Mesodermal cell (in vitro differentiated cells): ENCODE results near the gene NSD2. TPM values are rescaled to one million over a fixed set of nuclear protein-coding genes. Genes with fewer than 3 reads are reported as not detected.

Experiments used
- H3K27ac ChIP-seq: 2 replicates; pipeline ENCODE4 v1.7.0; 2013; ENCODE audit warnings: mild to moderate bottlenecking, low read depth, low read length, moderate library complexity; ENCODE audit not compliant: severe bottlenecking
- H3K36me3 ChIP-seq: 2 replicates; pipeline ENCODE4 v1.7.1; 2013; ENCODE audit warnings: mild to moderate bottlenecking, low read length, moderate library complexity; ENCODE audit not compliant: control insufficient read depth, insufficient read depth
- H3K4me1 ChIP-seq: one replicate; pipeline ENCODE4 v1.7.1; 2013; ENCODE audit warnings: mild to moderate bottlenecking, low read length; ENCODE audit not compliant: insufficient read depth, control insufficient read depth, poor library complexity, severe bottlenecking
- H3K4me3 ChIP-seq: 2 replicates; pipeline ENCODE4 v1.7.0; 2013; ENCODE audit warnings: low read length, control low read depth, mild to moderate bottlenecking; ENCODE audit not compliant: insufficient read depth, poor library complexity, severe bottlenecking; ENCODE audit errors: extremely low read depth
- H3K9me3 ChIP-seq: 2 replicates; pipeline ENCODE4 v1.7.1; 2013; ENCODE audit warnings: mild to moderate bottlenecking, low read length, moderate library complexity; ENCODE audit not compliant: control insufficient read depth
- WGBS, 2 experiments: methylation state at CpG; one replicate each; pipeline ENCODE4 v1.1.5; 2013; ENCODE audit warnings: missing lambda C conversion rate in 2 of 2; ENCODE audit not compliant: insufficient coverage in 2 of 2; 5-methylcytosine and 5-hydroxymethylcytosine counted together
- polyA plus RNA-seq, 2 experiments: library from polyadenylated mRNA; stranded (reverse); fragments of 50-300 nt; gene quantifications; one replicate each; pipeline ENCODE4 v1.2.3, GENCODE V29; 2013

NSD2 gene
- 72.4 TPM for polyA plus RNA-seq (2013, experiment 1 of 2)
- polyA plus RNA-seq (2013, experiment 2 of 2) = 67.5 TPM

DNA sequence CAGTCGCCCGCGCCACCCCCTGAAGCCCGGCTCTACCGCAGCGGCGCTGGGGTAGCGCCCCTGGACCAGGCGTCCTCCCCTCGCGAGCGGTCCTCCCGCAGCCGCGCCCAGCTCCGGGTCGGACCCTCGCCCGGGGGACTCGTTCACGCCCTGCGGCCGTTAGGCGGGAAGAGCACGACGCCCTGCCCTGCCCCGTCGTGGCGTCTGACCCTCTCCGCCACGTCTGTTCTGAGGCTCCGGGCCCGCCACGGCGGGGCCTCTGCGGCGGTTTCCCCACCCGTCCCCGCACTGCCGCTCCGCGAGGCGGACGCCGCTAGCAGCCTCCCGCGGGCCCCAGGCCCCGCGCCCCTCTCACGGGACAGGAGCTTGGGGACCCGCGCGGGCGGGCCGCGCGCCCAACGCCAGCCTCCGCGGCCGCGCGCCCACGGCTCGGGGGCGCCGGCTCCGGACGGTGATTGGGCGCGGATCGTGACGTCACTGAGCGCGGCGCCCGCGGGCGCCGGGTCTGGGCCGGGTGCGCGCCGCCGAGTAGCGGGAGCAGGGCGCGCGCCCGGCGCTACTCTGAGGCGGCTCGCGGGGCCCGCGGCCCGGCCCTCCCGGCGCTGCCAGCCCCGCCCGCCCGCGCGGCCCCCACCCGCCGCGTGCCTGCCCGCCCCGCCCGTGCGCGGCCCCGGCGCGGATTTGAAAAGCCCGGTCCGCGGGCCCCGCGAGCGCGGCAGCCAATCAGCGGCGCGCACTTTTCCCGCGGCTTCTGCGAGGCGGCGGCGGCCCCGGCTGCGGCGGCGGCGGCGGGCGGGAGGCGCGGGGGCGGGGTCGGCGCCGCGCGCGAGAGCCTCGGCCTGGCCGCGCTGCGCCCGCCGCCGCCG, at the start of gene NSD2:
Gene NSD2 (plus strand): TSS at position 816 of the 866 bp plus-strand sequence. CDS start 29,262 bp downstream, outside the sequence.
- peak within 1 kb of the TSS; percentile 82 for H3K4me3 ChIP-seq
- peaks cover 12% of the 10 kb centered on the region for H3K4me1 ChIP-seq
- H3K36me3 ChIP-seq = peaks cover 9% of the 10 kb centered on the region
- 0 to 1% methylated on average over 57 to 102 of the region's 155 CpGs for WGBS, 2 experiments
- H3K9me3 ChIP-seq = no peaks in the 10 kb centered on the region
- H3K27ac ChIP-seq = peak within 1 kb of the TSS; percentile 94

- Histone ChIP-seq H3K36me3 (peaks cover 88% of the 10 kb centered on the region), H3K9me3 (no peaks in the 10 kb centered on the region), H3K4me1 (no peaks in the 10 kb centered on the region), H3K27ac (no peak overlapping the region), H3K4me3 (no peak overlapping the region)
- WGBS, 2 experiments = 96 to 98% methylated on average over 16 to 18 of the region's 18 CpGs
These were observed 49.3 kb upstream of the NSD2 start for GRCh38 chr4:1821679-1822567.

GRCh38 chr4:1822568-1823544, 48.3 kb upstream of the NSD2 start:
- H3K4me3 ChIP-seq = no peak overlapping the region
- WGBS, 2 experiments = 93 to 96% methylated on average over 25 to 34 of the region's 37 CpGs
- H3K4me1 ChIP-seq = no peaks in the 10 kb centered on the region
- H3K9me3 ChIP-seq = no peaks in the 10 kb centered on the region
- H3K27ac ChIP-seq = no peak overlapping the region
- H3K36me3 ChIP-seq = peaks cover 79% of the 10 kb centered on the region

- Histone ChIP-seq H3K4me1 (no peaks in the 10 kb centered on the region), H3K27ac (no peak overlapping the region), H3K4me3 (no peak overlapping the region), H3K36me3 (peaks cover 72% of the 10 kb centered on the region), H3K9me3 (no peaks in the 10 kb centered on the region)
- 92 to 96% methylated on average over 9 to 10 of the region's 12 CpGs for WGBS, 2 experiments
These were observed 47.7 kb upstream of the NSD2 start for GRCh38 chr4:1823545-1823932.

DNA sequence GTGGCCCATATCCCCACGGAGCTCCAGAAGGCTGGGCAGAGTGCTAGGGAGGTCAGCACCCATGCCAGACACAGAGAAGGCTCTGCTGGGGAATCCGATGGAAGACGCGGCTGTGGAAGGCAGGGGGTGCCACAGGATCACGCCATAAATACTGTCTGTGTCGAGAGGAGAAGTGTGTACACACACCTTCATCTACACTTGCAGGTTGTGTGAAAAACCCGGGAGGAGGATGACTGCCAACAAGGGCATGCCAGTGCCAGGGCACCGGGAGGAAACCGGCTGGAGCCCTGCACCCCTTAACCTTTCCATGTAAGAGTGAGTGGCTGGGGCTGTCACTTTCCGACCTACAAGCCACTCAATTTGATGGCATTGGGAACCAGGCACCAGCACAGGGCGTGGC, 46.4 kb upstream of the NSD2 start:
- no peak overlapping the region for H3K27ac ChIP-seq
- H3K4me1 ChIP-seq = no peaks in the 10 kb centered on the region
- no peaks in the 10 kb centered on the region for H3K9me3 ChIP-seq
- WGBS, 2 experiments = 95 to 98% methylated on average over 5 to 7 of the region's 11 CpGs
- H3K36me3 ChIP-seq = peaks cover 67% of the 10 kb centered on the region
- H3K4me3 ChIP-seq = no peak overlapping the region

- no peaks in the 10 kb centered on the region for H3K9me3 ChIP-seq
- peaks cover 67% of the 10 kb centered on the region for H3K36me3 ChIP-seq
- no peaks in the 10 kb centered on the region for H3K4me1 ChIP-seq
- no peak overlapping the region for H3K27ac ChIP-seq
- WGBS, 2 experiments = 94 to 95% methylated on average over 19 of the region's 19 CpGs
- H3K4me3 ChIP-seq = no peak overlapping the region
These were observed 45.9 kb upstream of the NSD2 start for GRCh38 chr4:1825326-1825725.

DNA sequence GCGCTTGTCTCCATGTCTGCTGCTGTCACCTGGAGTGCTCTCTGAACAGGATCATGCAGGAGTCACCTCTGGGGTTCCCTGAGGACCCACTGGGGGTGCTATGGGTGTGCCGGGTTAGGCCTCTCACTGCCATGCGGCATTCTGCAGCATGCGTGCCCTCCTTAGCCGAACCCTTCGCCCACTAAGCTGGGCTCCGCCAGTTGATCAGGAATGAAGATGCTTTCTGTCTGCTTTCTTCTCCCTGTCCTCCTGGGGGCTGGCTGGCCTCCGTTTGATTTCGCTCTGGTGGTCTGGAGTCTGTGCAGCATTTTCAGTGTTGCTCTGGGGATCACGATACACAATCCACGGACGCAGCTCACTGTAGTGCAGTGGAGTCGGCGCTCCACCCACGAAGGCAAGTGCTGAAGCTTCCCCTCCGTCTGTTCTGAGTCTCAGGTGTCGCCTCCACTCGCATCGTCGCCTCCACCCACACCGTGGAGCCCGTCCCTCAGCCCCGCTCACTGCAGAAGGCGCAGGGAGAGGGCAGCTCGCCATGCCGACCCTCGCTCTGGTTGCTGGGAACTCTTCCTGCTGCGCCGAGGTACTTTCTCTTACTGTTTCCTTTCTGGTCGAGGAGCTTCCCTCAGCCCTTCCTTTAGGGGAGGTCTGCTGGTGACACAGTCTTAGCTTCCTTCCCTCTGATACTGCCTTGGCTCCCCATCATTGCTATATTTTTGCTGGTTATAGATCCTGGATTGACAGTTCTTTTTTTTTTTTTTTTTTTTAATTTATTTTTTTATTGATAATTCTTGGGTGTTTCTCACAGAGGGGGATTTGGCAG, 44.5 kb upstream of the NSD2 start:
- 94 to 96% methylated on average over 29 to 30 of the region's 30 CpGs for WGBS, 2 experiments
- peaks cover 74% of the 10 kb centered on the region for H3K36me3 ChIP-seq
- H3K9me3 ChIP-seq = no peaks in the 10 kb centered on the region
- H3K4me1 ChIP-seq = no peaks in the 10 kb centered on the region
- H3K27ac ChIP-seq = no peak overlapping the region
- no peak overlapping the region for H3K4me3 ChIP-seq

DNA sequence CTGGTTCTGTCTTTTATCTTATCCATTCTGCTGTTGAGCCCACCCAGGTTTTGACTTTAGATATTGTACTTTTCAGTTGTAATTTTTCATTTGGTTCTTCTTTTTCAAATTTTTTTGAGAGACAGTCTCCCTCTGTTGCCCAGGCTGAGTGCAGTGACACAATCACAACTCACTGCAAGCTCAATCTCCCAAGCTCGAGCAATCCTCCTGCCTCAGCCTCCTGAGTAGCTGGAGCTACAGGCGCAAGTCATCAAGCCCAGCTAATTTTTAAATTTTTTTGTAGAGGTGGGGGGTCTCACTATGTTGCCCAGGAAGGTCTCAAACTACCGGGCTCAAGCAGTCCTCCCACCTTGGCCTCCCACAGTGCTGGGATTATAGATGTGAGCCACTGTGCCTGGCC, 41.0 kb upstream of the NSD2 start:
- Histone ChIP-seq H3K27ac (no peak overlapping the region), H3K36me3 (peaks cover 67% of the 10 kb centered on the region), H3K4me3 (no peak overlapping the region), H3K9me3 (no peaks in the 10 kb centered on the region), H3K4me1 (no peaks in the 10 kb centered on the region)
- 100% methylated on average over 1 to 3 of the region's 3 CpGs for WGBS, 2 experiments

- 96 to 100% methylated on average over 4 to 6 of the region's 8 CpGs for WGBS, 2 experiments
- no peak overlapping the region for H3K4me3 ChIP-seq
- H3K9me3 ChIP-seq = no peaks in the 10 kb centered on the region
- H3K27ac ChIP-seq = no peak overlapping the region
- peaks cover 67% of the 10 kb centered on the region for H3K36me3 ChIP-seq
- H3K4me1 ChIP-seq = no peaks in the 10 kb centered on the region
These were observed 40.5 kb upstream of the NSD2 start for GRCh38 chr4:1830642-1831228.
